Measurements from ENCODE around the gene DTNB.
A peak's percentile ranks its signal among the peaks of the same experiment; 100 is the strongest.
"Not testable (repeated sequence)": the region's sequence is repeated elsewhere in the genome, so short reads cannot be mapped to it uniquely, and the experiment has no call there.

DTNB gene

GRCh38 chr2:25620711-25621110 is 52.7 kb downstream of the DTNB start:
- DNase-seq: no peak

- no peak for DNase-seq
Observed at GRCh38 chr2:25620077-25620476, 53.3 kb downstream of the DTNB start.

DNA sequence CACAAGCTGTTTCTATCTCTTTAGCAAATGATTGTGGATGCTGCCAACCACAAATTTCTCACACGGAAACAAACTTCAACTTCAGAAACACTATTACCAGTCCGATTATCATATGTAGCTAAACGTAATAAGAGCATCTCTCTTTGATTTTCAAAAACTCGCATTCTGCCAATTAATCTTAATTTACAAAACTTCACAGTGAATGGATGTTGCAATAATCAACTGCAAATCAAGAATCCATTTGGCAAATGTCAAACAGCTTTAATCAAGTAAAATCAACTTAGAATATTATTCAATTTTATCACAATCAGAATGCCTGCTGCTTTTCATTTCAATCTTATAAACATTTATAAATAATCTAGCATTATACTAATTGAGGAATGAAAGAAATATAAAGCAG is 54.2 kb downstream of the DTNB start:
- DNase-seq: no peak

- peak; percentile 5 for DNase-seq
Observed at GRCh38 chr2:25618676-25619075, 54.7 kb downstream of the DTNB start.

GRCh38 chr2:25617948-25618646 is 55.3 kb downstream of the DTNB start:
- peak; percentile 2 for DNase-seq

DNA sequence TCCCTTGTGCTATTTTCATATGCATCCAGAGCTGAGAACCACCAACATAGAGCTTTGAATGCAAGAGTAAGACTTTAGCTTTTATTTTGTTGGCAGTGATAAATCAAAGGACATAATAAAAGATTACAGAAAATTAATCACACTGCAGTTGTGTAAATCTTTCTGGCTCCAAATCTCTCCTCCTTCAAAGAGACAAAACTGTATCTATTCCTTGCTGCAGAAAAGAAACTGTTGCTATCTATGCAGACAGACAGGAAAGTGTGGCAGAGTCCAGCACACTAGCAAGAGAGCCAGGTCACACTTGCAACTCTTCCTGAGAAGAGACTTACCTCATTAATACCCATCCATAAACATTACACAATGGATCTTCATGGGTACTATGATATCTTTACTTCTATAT is 57.5 kb downstream of the DTNB start:
- no peak for DNase-seq

DNA sequence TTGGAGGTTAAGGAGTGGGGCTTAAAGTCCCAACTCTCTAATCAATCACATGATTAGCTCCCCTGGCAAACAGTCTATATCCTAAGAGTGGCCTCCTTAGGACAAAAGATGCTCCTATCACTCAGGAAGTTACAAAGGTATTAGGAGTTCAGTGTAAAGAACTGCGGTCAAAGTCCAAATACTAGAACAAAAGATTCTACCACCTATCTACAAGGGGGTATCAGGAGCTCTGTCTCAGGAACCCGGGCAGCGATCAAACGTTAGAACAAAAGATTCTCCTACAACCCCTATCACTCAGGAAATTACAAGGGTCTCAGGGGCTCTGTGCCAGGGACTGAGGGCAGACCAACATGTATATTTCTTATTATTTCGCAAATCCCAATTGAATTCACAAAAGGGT is 58.0 kb downstream of the DTNB start:
- DNase-seq: no peak

- no peak for DNase-seq
Observed at GRCh38 chr2:25614711-25615110, 58.7 kb downstream of the DTNB start.

GRCh38 chr2:25608718-25609117 is 64.7 kb downstream of the DTNB start:
- no peak for DNase-seq

DNA sequence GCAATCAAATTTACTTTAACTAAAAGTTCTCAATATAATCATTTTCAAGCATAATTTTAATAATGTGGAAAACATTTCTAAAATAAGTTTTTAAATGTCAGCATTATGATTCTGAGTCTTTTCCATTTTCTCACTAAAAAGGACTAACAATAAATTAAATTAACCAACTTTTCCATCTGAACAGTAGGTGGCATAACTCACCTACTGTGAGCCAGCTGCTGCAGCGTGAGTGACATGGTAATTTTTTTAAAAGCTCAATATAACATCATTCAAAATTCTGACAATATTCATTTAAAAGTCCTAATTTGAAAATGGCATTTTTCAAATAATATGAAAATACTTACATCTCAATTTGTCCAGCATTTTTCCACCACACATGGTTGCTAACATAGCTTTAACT is 66.5 kb downstream of the DTNB start:
- peak; percentile 2 for DNase-seq

DNA sequence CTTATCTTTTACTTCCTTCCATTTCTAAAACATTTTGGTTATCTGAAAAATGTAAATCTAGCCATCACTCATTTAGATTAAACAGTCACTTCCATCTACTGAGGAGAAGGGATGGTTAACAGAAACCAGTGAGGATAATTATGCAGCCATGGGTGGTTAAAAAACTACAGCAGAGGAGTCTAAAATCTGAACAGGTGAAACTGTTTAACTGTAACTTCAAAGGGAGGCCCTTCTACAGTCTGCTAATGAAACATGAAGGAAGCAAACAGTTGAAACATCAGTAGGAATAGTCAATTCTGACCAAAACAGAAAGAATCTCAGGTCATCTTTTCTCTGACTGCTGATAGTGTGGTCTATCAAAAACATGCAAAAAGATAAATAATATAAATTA is 71.0 kb downstream of the DTNB start:
- DNase-seq: no peak

DNA sequence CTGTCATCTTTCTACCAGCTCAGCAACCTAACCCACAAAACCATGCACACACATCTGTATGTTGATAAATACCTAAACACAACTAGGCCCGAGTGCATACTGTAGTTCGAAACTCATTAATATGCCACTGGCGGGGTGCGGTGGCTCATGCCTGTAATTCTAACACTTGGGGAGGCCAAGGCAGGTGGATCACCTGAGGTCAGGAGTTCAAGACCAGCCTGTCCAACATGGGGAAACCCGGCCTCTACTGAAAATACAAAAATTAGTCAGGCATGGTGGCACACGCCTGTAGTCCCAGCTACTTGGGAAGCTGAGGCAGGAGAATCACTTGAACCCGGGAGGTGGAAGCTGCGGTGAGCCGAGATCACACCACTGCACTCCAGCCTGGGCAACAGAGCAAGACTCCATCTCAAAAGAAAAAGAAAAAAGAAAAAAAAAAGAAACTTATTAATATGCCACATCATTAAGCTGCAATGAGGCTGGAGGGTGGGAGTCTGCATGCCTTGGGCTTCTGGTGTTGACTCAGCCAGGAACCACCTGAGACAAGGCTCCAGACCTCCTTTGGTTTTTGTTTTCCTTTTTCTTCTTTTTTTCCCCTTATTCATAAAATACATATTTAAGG is 71.6 kb downstream of the DTNB start:
- not testable (repeated sequence) for DNase-seq

- DNase-seq: no peak
Observed at GRCh38 chr2:25598911-25599310, 74.5 kb downstream of the DTNB start.

GRCh38 chr2:25598332-25598731 is 75.0 kb downstream of the DTNB start:
- DNase-seq: no peak

GRCh38 chr2:25597881-25598280 is 75.5 kb downstream of the DTNB start:
- DNase-seq: no peak

DNA sequence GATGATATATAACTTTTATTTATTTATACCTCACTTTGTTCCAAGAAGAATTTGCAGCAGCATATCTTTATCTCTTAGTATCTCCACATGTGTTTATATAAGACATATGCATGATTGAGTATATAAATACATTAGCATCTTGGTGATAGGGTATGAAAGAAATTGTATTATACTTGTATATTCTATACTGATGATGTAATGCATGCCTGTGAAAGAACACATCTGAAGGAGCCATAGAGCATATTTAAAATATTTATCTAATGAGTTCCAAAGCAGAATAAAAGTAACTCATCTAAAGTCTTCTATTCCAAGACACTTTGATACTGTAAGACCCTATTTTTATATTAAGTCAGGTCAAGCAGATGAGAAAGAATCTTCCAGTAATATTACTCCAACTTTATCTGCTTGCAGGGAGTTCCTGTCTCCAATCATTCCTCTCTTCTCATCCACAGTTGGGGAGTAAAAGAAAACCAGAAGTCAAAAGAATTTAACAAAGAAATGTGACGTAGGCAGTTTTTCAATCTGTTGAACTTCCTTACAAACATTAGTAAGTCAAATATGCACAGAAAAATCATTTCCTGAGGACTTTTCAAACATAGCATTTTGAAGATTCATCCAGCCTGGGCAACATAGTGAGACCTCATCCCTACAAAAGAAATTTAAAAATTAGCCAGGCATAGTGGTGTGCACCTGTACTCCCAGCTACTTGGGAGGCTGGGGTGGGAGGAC is 76.7 kb downstream of the DTNB start:
- DNase-seq: no peak

GRCh38 chr2:25595393-25595792 is 78.0 kb downstream of the DTNB start:
- no peak for DNase-seq

DNA sequence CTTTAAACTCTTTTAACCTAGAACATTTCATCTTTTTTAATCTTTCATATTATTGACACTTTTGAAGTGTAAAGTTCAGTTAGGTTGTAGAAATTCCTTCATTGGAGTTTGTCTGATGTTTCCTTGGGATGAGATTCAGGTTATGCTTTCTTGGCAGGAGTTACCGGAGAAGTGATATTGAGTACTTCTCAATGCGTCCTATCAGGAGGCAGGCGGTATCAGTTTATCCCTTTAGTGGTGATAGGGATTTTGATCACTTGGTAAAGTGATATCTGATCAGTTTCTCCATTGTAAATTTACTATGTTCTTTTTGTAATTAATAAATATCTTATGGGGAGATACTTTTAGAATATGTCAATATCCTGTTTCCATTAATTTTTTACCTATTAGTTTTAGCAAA is 78.4 kb downstream of the DTNB start:
- DNase-seq: no peak

- no peak for DNase-seq
Observed at GRCh38 chr2:25592766-25593292, 80.5 kb downstream of the DTNB start.

GRCh38 chr2:25590921-25591505 is 82.4 kb downstream of the DTNB start:
- DNase-seq: no peak

DNA sequence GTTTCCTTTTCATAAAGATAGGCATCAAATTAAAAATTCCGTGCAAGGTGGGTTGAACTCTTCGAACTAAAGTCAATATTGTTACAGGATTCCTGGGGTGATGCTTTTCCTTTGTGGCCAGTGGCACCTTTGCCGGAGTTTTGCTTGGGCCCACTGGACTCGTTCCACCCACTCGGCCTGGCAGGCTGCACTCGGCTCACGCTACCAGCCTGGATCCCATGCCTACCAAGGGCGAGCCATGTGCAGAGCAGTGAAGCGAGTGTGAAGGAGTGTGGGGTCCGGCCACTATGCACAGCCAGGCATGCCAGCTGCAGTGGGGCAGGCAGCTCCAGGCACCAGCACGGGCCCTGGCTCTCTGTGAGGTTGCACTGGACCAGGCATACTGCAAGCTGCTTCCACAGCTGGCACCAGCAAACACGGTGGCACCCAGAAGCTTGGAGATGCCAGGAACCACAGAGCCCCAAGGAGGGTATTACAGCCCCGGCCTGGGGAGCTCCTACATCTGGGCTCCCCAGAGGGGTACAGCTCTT is 83.6 kb downstream of the DTNB start:
- DNase-seq: no peak

- DNase-seq: no peak
Observed at GRCh38 chr2:25588576-25588975, 84.8 kb downstream of the DTNB start.

- DNase-seq: no peak
Observed at GRCh38 chr2:25587361-25587760, 86.0 kb downstream of the DTNB start.

All from NCI-H446 treated with DMSO at 0.1 percent for 48 hours (cell line).